Gastroesophageal sphincter (tissue), 4 donors: ENCODE measurements around the gene UTP11. TPM values are rescaled to one million over a fixed set of nuclear protein-coding genes. Genes with fewer than 3 reads are reported as not detected.

Experiments
- ATAC-seq: fragments of 150-250 bp; one replicate; pipeline ENCODE4 v1.9.1; 2016; ENCODE audit warnings: mild to moderate bottlenecking, moderate library complexity
- H3K27ac ChIP-seq, 4 donors: fragments of 200-600 bp; sonication (generic) in 3 of 4; 1 replicate in 3 of 4; 2 replicates in 1 of 4; pipeline ENCODE4 v1.5.1; 2016 to 2019
- H3K27me3 ChIP-seq: fragments of 200-600 bp; sonication (generic); one replicate; pipeline ENCODE4 v1.5.1; 2019
- H3K36me3 ChIP-seq, 2 donors: fragments of 200-600 bp; sonication (generic); one replicate each; pipeline ENCODE4 v1.5.1; 2019; ENCODE audit warnings: control low read depth in 1 of 2
- H3K4me1 ChIP-seq, 3 donors: fragments of 200-600 bp; sonication (generic); 1 replicate in 2 of 3; 2 replicates in 1 of 3; pipeline ENCODE4 v1.5.1; 2016 to 2019; ENCODE audit warnings: control low read depth in 2 of 3
- H3K4me3 ChIP-seq, 2 donors: fragments of 200-600 bp; sonication (generic); one replicate each; pipeline ENCODE4 v1.5.1; 2019; ENCODE audit warnings: mild to moderate bottlenecking in 1 of 2, moderate library complexity in 1 of 2
- H3K9me3 ChIP-seq, 3 donors: fragments of 200-600 bp; sonication (generic); one replicate each; pipeline ENCODE4 v1.5.1; 2017 to 2019; ENCODE audit warnings: control low read depth in 2 of 3
- EP300 ChIP-seq: sonication (generic); formaldehyde crosslinking; IDR thresholded peaks from one replicate; pipeline ENCODE4 v1.6.1; 2017; ENCODE audit warnings: antibody characterized with exemption, mild to moderate bottlenecking
- POLR2A ChIP-seq, 2 donors: fragments of 450-650 bp; IDR thresholded peaks; one replicate each; pipeline ENCODE4 v1.6.1; 2017; ENCODE audit warnings: antibody characterized with exemption in 2 of 2, mild to moderate bottlenecking in 2 of 2, moderate library complexity in 1 of 2
- POLR2AphosphoS5 ChIP-seq: sonication (generic); formaldehyde crosslinking; IDR thresholded peaks from one replicate; pipeline ENCODE4 v1.6.1; 2017; ENCODE audit warnings: antibody characterized with exemption
- WGBS, 2 donors: methylation state at CpG; one replicate each; pipeline ENCODE4 v1.1.5; 2018; ENCODE audit warnings: low coverage in 1 of 2; 5-methylcytosine and 5-hydroxymethylcytosine counted together
- total RNA-seq, 4 donors: library from RNA; depleted of rRNA; stranded (reverse); fragments of >200 nt; gene quantifications; one replicate each; pipeline ENCODE4 v1.1.0, GENCODE V29; 2016
- TF ChIP-seq, protein P1 (sequence below), 4 experiments: fragments of 200-600 bp in 2 of 4; fragments of 450-650 bp in 2 of 4; sonication (generic) in 1 of 4; IDR thresholded peaks; one replicate each; pipeline ENCODE4 v1.5.1; 2017 to 2019; ENCODE audit warnings: antibody characterized with exemption in 4 of 4, mild to moderate bottlenecking in 2 of 4, moderate library complexity in 2 of 4

The UTP11 gene
- total RNA-seq, 4 donors from 2014 or later: 50.7 to 79.2 (median 59.8) TPM

DNA sequence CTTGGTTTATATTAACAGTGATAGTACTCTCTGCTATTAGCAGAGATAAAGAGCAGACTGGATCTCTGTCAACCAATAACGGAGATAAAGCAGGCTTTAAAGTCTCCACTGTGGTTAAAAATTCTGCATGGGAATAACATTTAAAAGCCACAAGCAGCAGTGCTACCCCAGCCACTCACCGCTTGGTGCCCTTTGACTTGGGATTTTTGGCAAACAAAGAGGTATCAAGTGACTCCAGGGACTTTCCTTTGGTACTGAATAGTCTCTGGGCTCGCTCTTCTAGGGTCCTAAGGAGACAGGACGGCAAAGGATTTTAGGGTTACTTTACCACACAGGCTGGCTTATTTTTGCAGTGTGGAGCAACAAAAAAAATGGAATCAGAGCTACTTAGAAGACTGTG, 34.0 kb upstream of the UTP11 start:
- peaks cover 4 to 99% of the 10 kb centered on the region in 2 donors for H3K36me3 ChIP-seq
- no peaks in the 10 kb centered on the region for H3K4me1 ChIP-seq
- H3K27ac ChIP-seq: no peak overlapping the region
- no peak overlapping the region for H3K4me3 ChIP-seq
- ATAC-seq: no peak
- TF ChIP-seq POLR2A (IDR thresholded peaks at IDR 0.05): no peak
- no peak for TF ChIP-seq POLR2AphosphoS5
- no peak for TF ChIP-seq EP300
- TF ChIP-seq, protein P1, sequence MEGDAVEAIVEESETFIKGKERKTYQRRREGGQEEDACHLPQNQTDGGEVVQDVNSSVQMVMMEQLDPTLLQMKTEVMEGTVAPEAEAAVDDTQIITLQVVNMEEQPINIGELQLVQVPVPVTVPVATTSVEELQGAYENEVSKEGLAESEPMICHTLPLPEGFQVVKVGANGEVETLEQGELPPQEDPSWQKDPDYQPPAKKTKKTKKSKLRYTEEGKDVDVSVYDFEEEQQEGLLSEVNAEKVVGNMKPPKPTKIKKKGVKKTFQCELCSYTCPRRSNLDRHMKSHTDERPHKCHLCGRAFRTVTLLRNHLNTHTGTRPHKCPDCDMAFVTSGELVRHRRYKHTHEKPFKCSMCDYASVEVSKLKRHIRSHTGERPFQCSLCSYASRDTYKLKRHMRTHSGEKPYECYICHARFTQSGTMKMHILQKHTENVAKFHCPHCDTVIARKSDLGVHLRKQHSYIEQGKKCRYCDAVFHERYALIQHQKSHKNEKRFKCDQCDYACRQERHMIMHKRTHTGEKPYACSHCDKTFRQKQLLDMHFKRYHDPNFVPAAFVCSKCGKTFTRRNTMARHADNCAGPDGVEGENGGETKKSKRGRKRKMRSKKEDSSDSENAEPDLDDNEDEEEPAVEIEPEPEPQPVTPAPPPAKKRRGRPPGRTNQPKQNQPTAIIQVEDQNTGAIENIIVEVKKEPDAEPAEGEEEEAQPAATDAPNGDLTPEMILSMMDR (IDR thresholded peaks at IDR 0.05): no peak
- 68 to 83% methylated on average over 4 of the region's 4 CpGs for WGBS, 2 donors
- H3K9me3 ChIP-seq: no peaks in the 10 kb centered on the region
- no peaks in the 10 kb centered on the region for H3K27me3 ChIP-seq

DNA sequence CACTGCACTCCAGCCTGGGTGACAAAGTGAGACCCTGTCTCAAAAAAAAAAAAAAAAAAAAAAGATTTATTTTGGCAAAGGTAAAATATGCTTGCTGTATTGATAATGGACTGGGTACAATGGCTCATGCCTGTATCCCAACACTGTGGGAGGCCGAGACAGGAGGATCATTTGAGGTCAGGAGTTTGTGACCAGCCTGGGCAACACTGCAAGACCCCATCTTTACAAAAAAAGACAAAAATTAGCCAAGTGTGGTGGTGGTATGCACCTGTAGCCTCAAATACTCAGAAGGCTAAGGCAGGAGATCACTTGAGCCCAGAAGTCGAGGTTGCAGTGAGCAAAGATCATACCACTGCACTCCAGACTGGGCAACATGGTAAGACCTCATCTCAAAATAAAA, 29.0 kb upstream of the UTP11 start:
- Histone ChIP-seq H3K36me3 (peaks cover 4 to 94% of the 10 kb centered on the region in 2 donors), H3K4me1 (peaks cover 0 to 18% (median 0%) of the 10 kb centered on the region in 3 donors), H3K4me3 (no peak overlapping the region), H3K27ac (no peak overlapping the region), H3K27me3 (no peaks in the 10 kb centered on the region), H3K9me3 (no peaks in the 10 kb centered on the region)
- WGBS, 2 donors: 96 to 100% methylated on average over 1 to 2 of the region's 2 CpGs
- TF ChIP-seq, protein P1 (IDR thresholded peaks at IDR 0.05): no peak
- no peak for TF ChIP-seq EP300
- TF ChIP-seq POLR2AphosphoS5: no peak
- no peak for TF ChIP-seq POLR2A (IDR thresholded peaks at IDR 0.05)
- no peak for ATAC-seq

DNA sequence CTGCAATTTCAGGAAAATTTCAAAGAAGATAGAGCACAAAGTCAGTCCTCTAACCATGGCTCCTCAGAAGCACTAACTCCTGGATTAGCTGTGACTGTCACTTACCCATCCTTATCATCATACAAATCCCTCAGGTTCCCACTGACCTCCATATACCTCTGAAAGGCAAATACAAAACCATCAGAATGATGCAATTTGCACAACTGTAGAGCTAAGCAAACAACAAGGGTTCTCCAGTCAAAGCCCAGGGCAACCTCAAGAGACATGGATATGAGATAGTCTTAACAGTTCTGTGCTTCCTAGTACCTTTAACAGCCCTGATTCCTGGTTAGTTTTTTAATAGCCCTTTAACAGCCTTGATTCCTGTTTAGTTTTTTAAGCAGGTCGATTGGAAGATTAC, 24.9 kb upstream of the UTP11 start:
- WGBS, 2 donors: 13 to 36% methylated on average over 1 of the region's 1 CpG
- H3K27me3 ChIP-seq: no peaks in the 10 kb centered on the region
- TF ChIP-seq POLR2A (IDR thresholded peaks at IDR 0.05) (no peak), POLR2AphosphoS5 (no peak), EP300 (no peak)
- TF ChIP-seq, protein P1 (IDR thresholded peaks at IDR 0.05): no peak
- no peak for ATAC-seq
- no peaks in the 10 kb centered on the region for H3K9me3 ChIP-seq
- peaks cover 0 to 34% (median 4%) of the 10 kb centered on the region in 3 donors for H3K4me1 ChIP-seq
- no peak overlapping the region for H3K27ac ChIP-seq
- peaks cover 0 to 53% of the 10 kb centered on the region in 2 donors for H3K36me3 ChIP-seq
- no peak overlapping the region for H3K4me3 ChIP-seq

DNA sequence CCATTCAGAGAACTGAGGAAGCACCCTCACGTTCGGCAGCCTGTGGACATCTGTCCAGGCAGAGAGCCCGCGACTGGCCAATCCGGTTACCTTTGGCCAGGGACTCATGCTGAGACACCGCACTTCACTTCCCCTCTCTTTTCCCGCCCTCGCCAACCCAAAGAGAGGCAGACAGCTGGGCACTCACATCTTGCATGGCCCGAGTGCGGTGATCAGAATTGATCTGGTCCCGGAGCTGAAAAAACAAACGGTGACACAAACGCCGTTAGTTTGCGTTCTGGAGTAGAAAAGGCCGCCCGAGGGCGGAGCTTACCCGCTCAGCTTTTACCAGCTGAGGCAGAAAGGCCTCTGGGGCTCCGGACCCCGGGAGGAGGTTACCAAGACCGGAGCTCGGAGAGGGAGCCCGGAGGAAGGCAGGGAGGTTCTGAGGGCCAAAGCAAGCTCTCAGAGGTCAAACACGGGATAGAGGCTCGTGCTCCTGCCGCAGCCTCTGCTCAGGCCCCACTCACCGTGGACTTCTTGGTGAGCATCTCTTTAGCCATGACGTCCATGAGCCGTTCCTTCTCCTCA, 23.1 kb upstream of the UTP11 start:
- H3K27ac ChIP-seq: peak overlapping the region; percentile 49 to 85 (median 78)
- no peak for TF ChIP-seq POLR2A (IDR thresholded peaks at IDR 0.05)
- no peak for TF ChIP-seq POLR2AphosphoS5
- no peak for TF ChIP-seq EP300
- TF ChIP-seq, protein P1 (IDR thresholded peaks at IDR 0.05): no peak
- WGBS, 2 donors: 0 to 1% methylated on average over 11 to 12 of the region's 30 CpGs
- H3K36me3 ChIP-seq: peaks cover 0 to 35% of the 10 kb centered on the region in 2 donors
- peak overlapping the region; percentile 86 to 89 for H3K4me3 ChIP-seq
- peaks cover 0 to 36% (median 4%) of the 10 kb centered on the region in 3 donors for H3K4me1 ChIP-seq
- H3K27me3 ChIP-seq: no peaks in the 10 kb centered on the region
- no peaks in the 10 kb centered on the region for H3K9me3 ChIP-seq
- ATAC-seq: peak; percentile 16

DNA sequence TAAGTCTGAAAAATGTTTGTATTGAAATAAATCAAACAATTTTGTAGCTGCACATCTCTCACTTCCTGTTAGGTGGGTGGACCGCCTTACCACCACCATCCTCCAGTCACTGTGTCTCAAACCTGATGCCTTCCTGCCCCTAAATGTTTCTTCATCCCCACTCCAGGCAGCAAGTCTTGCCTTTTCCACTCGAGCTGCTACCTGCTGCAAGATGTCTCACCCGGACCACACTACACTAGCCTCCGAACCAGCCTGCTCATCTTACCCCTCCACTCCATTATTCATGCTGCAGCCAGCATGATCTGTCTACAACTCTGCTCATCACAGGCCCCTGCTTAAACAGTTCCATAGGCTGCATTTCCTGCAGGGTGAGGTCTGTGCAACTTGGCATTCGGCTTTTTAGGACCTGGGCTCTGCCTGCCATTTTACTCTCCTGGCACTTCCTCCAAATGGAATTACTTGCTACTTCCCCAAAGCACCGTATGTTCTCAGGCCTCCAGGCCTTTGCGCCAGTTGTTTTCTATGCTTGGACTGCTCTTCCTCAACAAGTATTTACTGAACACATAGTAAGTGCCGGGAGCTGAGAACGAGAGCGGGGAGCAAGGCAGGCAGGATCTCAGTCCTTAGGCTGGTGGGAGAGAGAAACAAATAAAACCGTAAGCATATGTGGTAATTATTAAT, 17.5 kb upstream of the UTP11 start:
- TF ChIP-seq, protein P1 (IDR thresholded peaks at IDR 0.05): no peak
- Histone ChIP-seq H3K4me1 (peaks cover 0 to 65% (median 26%) of the 10 kb centered on the region in 3 donors), H3K27ac (peak overlapping the region; percentile 83 to 95 (median 92)), H3K36me3 (peaks cover 0 to 19% of the 10 kb centered on the region in 2 donors), H3K4me3 (peak overlapping the region in 1 of 2 donors; percentile 62), H3K27me3 (no peaks in the 10 kb centered on the region), H3K9me3 (no peaks in the 10 kb centered on the region)
- no peak for ATAC-seq
- WGBS, 2 donors: 28 to 38% methylated on average over 5 to 11 of the region's 11 CpGs
